HCT116 (cell line): ENCODE data around the gene TRAIP. TPM values are rescaled to one million over a fixed set of nuclear protein-coding genes. Genes with fewer than 3 reads are reported as not detected.

ENCODE experiments used
- ATAC-seq: fragments of 200-7000 bp; cut with Tn5 transposase; 2 replicates; pipeline ENCODE4 v1.9.1; 2020; ENCODE audit warnings: mild to moderate bottlenecking, moderate library complexity
- BruUV-seq: library from RNA; stranded (reverse); fragments of 400-500 nt; replicated peaks from 2 replicates; lab custom pipeline; 2021; lab: Mats Ljungman, UMichigan
- CTCF ChIA-PET: fragments of 300-600 bp; sonication (Branson Sonifier 250); formaldehyde crosslinking; loops from one replicate; lab custom pipeline; 2021; ENCODE audit warnings: antibody characterized with exemption; lab: Charles Lee
- POLR2A ChIA-PET: fragments of 300-600, 350-600 bp; sonication (Branson Sonifier 250); formaldehyde crosslinking; loops from one replicate; lab custom pipeline; 2021; ENCODE audit warnings: antibody characterized with exemption; lab: Charles Lee
- RAD21 ChIA-PET, 2 experiments: fragments of 300-600 bp; sonication (Branson Sonifier 250); formaldehyde crosslinking; loops; one replicate each; lab custom pipeline; 2023; ENCODE audit warnings: low total read pairs in 2 of 2; ENCODE audit not compliant: uncharacterized antibody in 2 of 2, unreplicated experiment in 2 of 2, low non-redundant PET in 1 of 2; lab: Charles Lee
- DNase-seq: peaks from one replicate; pipeline ENCODE4 v3.0.0-alpha.2; 2010; ENCODE audit warnings: low read depth, low spot score
- H2AFZ ChIP-seq: fragments of 200-600 bp; shearing (Covaris generic), sonication (generic); 2 replicates; pipeline ENCODE4 v1.6.1; 2017; ENCODE audit warnings: low read depth, mixed run types, mixed read lengths, antibody characterized with exemption, low read length; ENCODE audit not compliant: poor library complexity, severe bottlenecking
- H3K27ac ChIP-seq: 2 replicates; pipeline ENCODE4 v1.5.1; 2012; ENCODE audit warnings: low read depth, low read length
- H3K27me3 ChIP-seq: fragments of 200-600 bp; sonication (generic); 2 replicates; pipeline ENCODE4 v1.6.1; 2016; ENCODE audit warnings: mixed run types, low read length, mixed read lengths; ENCODE audit not compliant: insufficient read depth
- H3K36me3 ChIP-seq, 2 experiments: fragments of 200-500 bp in 1 of 2; fragments of 200-600 bp in 1 of 2; sonication (Bioruptor generic) in 1 of 2; sonication (generic) in 1 of 2; 2 replicates each; pipeline versions ENCODE4 v1.5.1 to v1.6.1; 2014 to 2016; ENCODE audit warnings: low read length in 2 of 2, inconsistent platforms in 1 of 2, mixed read lengths in 1 of 2, mixed run types in 1 of 2; ENCODE audit not compliant: insufficient read depth in 2 of 2, control insufficient read depth in 1 of 2
- H3K4me1 ChIP-seq, 2 experiments: fragments of 200-600 bp in 1 of 2; sonication (generic) in 1 of 2; 2 replicates each; pipeline versions ENCODE4 v1.5.1 to v1.6.1; 2012 to 2017; ENCODE audit warnings: low read length in 2 of 2, inconsistent platforms in 1 of 2, mild to moderate bottlenecking in 1 of 2, mixed read lengths in 1 of 2, mixed run types in 1 of 2, moderate library complexity in 1 of 2; ENCODE audit not compliant: insufficient read depth in 2 of 2, control insufficient read depth in 1 of 2
- H3K4me2 ChIP-seq: fragments of 200-600 bp; sonication (generic); 2 replicates; pipeline ENCODE4 v1.6.1; 2017; ENCODE audit warnings: mixed run types, low read length, mixed read lengths
- H3K4me3 ChIP-seq, 2 experiments: fragments of 200-600 bp in 1 of 2; sonication (generic) in 1 of 2; replicated peaks in 1 of 2; 2 replicates each; pipeline ENCODE4 v1.5.1; 2011 to 2016; ENCODE audit warnings: low read length in 2 of 2, control low read depth in 1 of 2, low read depth in 1 of 2, mild to moderate bottlenecking in 1 of 2, mixed read lengths in 1 of 2, mixed run types in 1 of 2
- H3K79me2 ChIP-seq: fragments of 200-600 bp; sonication (generic); 2 replicates; pipeline ENCODE4 v1.6.1; 2017; ENCODE audit warnings: mild to moderate bottlenecking, mixed run types, low read length, moderate library complexity, mixed read lengths; ENCODE audit not compliant: insufficient read depth
- H3K9ac ChIP-seq: fragments of 200-600 bp; sonication (generic); 2 replicates; pipeline ENCODE4 v1.6.1; 2016; ENCODE audit warnings: low read length, mixed read lengths
- H3K9me2 ChIP-seq: fragments of 200-600 bp; sonication (generic), shearing (Covaris generic); 2 replicates; pipeline ENCODE4 v1.6.1; 2017; ENCODE audit warnings: mixed run types, mild to moderate bottlenecking, moderate library complexity; ENCODE audit not compliant: insufficient read depth
- H3K9me3 ChIP-seq, 2 experiments: fragments of 200-500 bp in 1 of 2; fragments of 200-600 bp in 1 of 2; sonication (Bioruptor generic) in 1 of 2; sonication (generic) in 1 of 2; 2 replicates each; pipeline ENCODE4 v1.6.1; 2014 to 2017; ENCODE audit warnings: low read length in 2 of 2, mixed read lengths in 2 of 2, inconsistent platforms in 1 of 2, low read depth in 1 of 2, mild to moderate bottlenecking in 1 of 2, mixed run types in 1 of 2, moderate library complexity in 1 of 2; ENCODE audit not compliant: control insufficient read depth in 1 of 2, insufficient read depth in 1 of 2
- H4K20me1 ChIP-seq: fragments of 200-600 bp; sonication (generic), shearing (Covaris generic); 2 replicates; pipeline ENCODE4 v1.6.1; 2017; ENCODE audit warnings: mixed run types, mild to moderate bottlenecking, moderate library complexity; ENCODE audit not compliant: insufficient read depth
- CBX3 ChIP-seq: IDR thresholded peaks from 2 replicates; pipeline ENCODE4 v1.6.1; 2012; ENCODE audit warnings: low read depth
- CEBPB ChIP-seq: IDR thresholded peaks from 2 replicates; pipeline ENCODE4 v1.6.1; 2012; ENCODE audit warnings: low read depth
- EGR1 ChIP-seq: IDR thresholded peaks from 2 replicates; pipeline ENCODE4 v1.6.1; 2012; ENCODE audit warnings: low read depth
- EZH2 ChIP-seq: fragments of 200-600 bp; sonication (generic); IDR thresholded peaks from 2 replicates; pipeline ENCODE4 v1.6.1; 2017; ENCODE audit warnings: antibody characterized with exemption, mixed run types
- EZH2phosphoT487 ChIP-seq: fragments of 200-600 bp; IDR thresholded peaks from 2 replicates; pipeline ENCODE4 v1.6.1; 2018; ENCODE audit warnings: antibody characterized with exemption, borderline replicate concordance
- FOSL1 ChIP-seq: IDR thresholded peaks from 2 replicates; pipeline ENCODE4 v1.6.1; 2012; ENCODE audit warnings: low read depth
- JUND ChIP-seq: IDR thresholded peaks from 2 replicates; pipeline ENCODE4 v1.6.1; 2012
- RAD21 ChIP-seq: IDR thresholded peaks from 2 replicates; pipeline ENCODE4 v1.6.1; 2012; ENCODE audit warnings: low read depth, mild to moderate bottlenecking
- SIN3A ChIP-seq: IDR thresholded peaks from 2 replicates; pipeline ENCODE4 v1.6.1; 2012; ENCODE audit warnings: low read depth
- TCF7L2 ChIP-seq: IDR thresholded peaks from 2 replicates; pipeline ENCODE4 v1.7.0; 2011; ENCODE audit warnings: borderline replicate concordance, inconsistent platforms; ENCODE audit not compliant: insufficient read depth, insufficient read length; ENCODE audit errors: extremely low read depth
- ZFX ChIP-seq: fragments of 450-650 bp; IDR thresholded peaks from 2 replicates; pipeline ENCODE4 v1.6.1; 2017
- ZNF274 ChIP-seq: fragments of 200-500 bp; sonication (Bioruptor generic); IDR thresholded peaks from 2 replicates; pipeline ENCODE4 v1.6.1; 2014; ENCODE audit warnings: mild to moderate bottlenecking, low read depth, low read length, inconsistent platforms
- intact Hi-C: fragments of 100-400 bp; cut with micrococcal nuclease; formaldehyde crosslinking; loops from 2 replicates; pipeline ENCODE4 v1.10.0; 2022
- total RNA-seq: library from RNA; stranded (reverse); gene quantifications from one replicate; pipeline ENCODE4 v1.2.1, GENCODE V29; 2021; ENCODE audit not compliant: unreplicated experiment
- TF ChIP-seq, protein P1 (sequence below), 3 experiments: fragments of 200-600 bp in 1 of 3; sonication (generic) in 1 of 3; IDR thresholded peaks in 2 of 3; conservative IDR thresholded peaks in 1 of 3; 2 replicates each; pipeline ENCODE4 v1.5.1; 2012 to 2017; ENCODE audit warnings: low read depth in 2 of 3, low read length in 2 of 3, antibody characterized with exemption in 1 of 3, borderline replicate concordance in 1 of 3, control low read depth in 1 of 3, mild to moderate bottlenecking in 1 of 3, mixed read lengths in 1 of 3, mixed run types in 1 of 3, moderate library complexity in 1 of 3; ENCODE audit not compliant: insufficient read depth in 1 of 3
- TF ChIP-seq, protein P2 (sequence below): IDR thresholded peaks from 2 replicates; pipeline ENCODE4 v1.6.1; 2012
- TF ChIP-seq, protein P3 (sequence below): IDR thresholded peaks from 2 replicates; pipeline ENCODE4 v1.6.1; 2012
- TF ChIP-seq, protein P4 (sequence below): IDR thresholded peaks from 2 replicates; pipeline ENCODE4 v1.6.1; 2011; ENCODE audit warnings: mild to moderate bottlenecking, low read length, moderate library complexity; ENCODE audit not compliant: insufficient replicate concordance; ENCODE audit errors: extremely low read depth

The TRAIP gene
- total RNA-seq, 1 experiment from 2014 or later: 25.5 TPM

DNA sequence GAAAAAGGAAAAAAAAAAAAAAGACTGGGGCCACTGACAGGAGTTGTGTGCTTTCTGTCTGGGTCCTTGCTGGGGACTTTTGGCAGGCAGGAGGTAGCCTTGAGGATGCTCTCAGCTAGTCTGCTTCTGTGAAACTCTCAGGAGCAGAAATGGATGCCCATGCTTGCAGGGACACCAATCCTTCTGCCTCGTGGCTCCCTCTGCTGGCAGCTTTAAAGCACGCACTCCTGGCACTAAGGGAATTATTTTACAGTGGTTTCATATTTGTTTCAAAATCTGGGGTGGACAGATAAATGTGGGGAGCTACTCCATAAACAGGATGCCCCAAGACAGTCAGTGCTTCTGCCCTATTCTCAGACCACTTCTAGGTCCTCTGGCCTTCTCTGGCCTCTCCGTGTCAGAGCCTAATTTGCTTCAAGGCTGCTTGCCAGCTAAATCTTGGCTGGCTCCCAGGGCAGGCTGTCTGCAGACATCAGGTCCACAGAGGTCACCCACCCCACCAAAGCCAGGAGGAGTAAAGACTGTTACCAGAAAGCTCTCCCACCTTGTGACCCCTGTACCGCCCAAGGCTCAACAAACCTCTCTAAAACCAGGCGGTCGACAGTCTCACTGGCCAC, 17.1 kb downstream of the TRAIP start:
- Histone ChIP-seq H3K79me2 (no peaks in the 10 kb centered on the region), H3K9me3 (no peaks in the 10 kb centered on the region), H3K27me3 (no peaks in the 10 kb centered on the region), H3K4me3 (no peak overlapping the region), H3K9ac (no peak overlapping the region), H3K36me3 (peaks cover 5 to 28% of the 10 kb centered on the region in 2 experiments; a peak in 3 of 4 replicates), H3K4me2 (no peak overlapping the region), H3K9me2 (no peaks in the 10 kb centered on the region), H4K20me1 (no peaks in the 10 kb centered on the region; the same call in 1 of the 2 replicates), H3K4me1 (peaks cover 4 to 10% of the 10 kb centered on the region in 2 experiments; a peak in 1 of 4 replicates), H2AFZ (no peak overlapping the region), H3K27ac (no peak overlapping the region)
- DNase-seq (peak; percentile 44), ATAC-seq (peak; percentile 80)
- no TSS peak for BruUV-seq
- TF ChIP-seq FOSL1 (no peak), EZH2 (no peak), RAD21 (peak; percentile 89), ZFX (no peak)
- TF ChIP-seq, protein P1, sequence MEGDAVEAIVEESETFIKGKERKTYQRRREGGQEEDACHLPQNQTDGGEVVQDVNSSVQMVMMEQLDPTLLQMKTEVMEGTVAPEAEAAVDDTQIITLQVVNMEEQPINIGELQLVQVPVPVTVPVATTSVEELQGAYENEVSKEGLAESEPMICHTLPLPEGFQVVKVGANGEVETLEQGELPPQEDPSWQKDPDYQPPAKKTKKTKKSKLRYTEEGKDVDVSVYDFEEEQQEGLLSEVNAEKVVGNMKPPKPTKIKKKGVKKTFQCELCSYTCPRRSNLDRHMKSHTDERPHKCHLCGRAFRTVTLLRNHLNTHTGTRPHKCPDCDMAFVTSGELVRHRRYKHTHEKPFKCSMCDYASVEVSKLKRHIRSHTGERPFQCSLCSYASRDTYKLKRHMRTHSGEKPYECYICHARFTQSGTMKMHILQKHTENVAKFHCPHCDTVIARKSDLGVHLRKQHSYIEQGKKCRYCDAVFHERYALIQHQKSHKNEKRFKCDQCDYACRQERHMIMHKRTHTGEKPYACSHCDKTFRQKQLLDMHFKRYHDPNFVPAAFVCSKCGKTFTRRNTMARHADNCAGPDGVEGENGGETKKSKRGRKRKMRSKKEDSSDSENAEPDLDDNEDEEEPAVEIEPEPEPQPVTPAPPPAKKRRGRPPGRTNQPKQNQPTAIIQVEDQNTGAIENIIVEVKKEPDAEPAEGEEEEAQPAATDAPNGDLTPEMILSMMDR (IDR thresholded peaks at IDR 0.05 in 2 of 3, conservative IDR thresholded peaks at IDR 0.05 in 1 of 3; ENCODE audit: borderline replicate concordance in 1 of 3, insufficient read depth in 1 of 3, low read depth in 2 of 3, low read length in 2 of 3): peak; percentile 85 to 92 (median 89)
- ChIA-PET CTCF (interaction anchor here (0.6 to 2.2 kb wide), 15 partner anchors 8 to 302 kb away, joined by 3 to 34 read pairs (median 3); partner anchors contain the start of gene INKA1), RAD21 (interaction anchor here (1.0 to 1.9 kb wide), 4 partner anchors 36 to 300 kb away, joined by 3 to 9 read pairs (median 6); partner anchors contain the start of gene INKA1 (in 2 of the 2)), POLR2A (interaction anchor here (0.9 kb wide), 2 partner anchors 11 to 61 kb away, joined by 3 to 4 read pairs; no protein-coding TSS in a partner anchor)
- intact Hi-C loops: loop anchor here (1.0 to 5.0 kb wide), 4 partner anchors 37 to 300 kb away; partner anchors contain the start of gene GMPPB

DNA sequence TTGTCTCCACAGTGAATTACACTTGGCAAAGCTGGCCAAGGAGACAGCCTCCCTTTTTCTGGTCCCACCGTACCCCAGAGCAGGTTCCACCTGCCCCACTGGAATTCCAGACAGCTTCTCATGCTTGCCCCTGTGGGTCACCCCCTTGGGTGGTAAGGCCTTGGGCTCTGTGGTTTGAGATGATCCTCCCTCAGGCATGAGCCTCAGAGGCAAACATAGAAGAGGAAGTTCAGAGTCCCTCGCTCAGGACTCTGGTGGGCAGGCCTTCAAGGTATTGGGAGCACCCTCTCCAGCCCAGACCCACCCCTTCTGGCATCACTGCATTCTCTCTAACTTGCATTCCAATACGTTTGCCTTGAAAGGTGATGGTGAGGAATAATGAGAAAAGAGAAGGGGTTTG, 25.0 kb downstream of the TRAIP start:
- no peak overlapping the region for H3K4me2 ChIP-seq
- H4K20me1 ChIP-seq: no peaks in the 10 kb centered on the region
- H3K4me1 ChIP-seq: no peaks in the 10 kb centered on the region
- intact Hi-C loops: no loop called here
- BruUV-seq: no TSS peak
- no peak for DNase-seq
- H3K9me3 ChIP-seq: no peaks in the 10 kb centered on the region
- H3K9me2 ChIP-seq: no peaks in the 10 kb centered on the region
- H2AFZ ChIP-seq: no peak overlapping the region
- H3K27me3 ChIP-seq: no peaks in the 10 kb centered on the region
- no peak overlapping the region for H3K4me3 ChIP-seq
- peaks cover 12 to 34% of the 10 kb centered on the region in 2 experiments for H3K36me3 ChIP-seq
- no peak overlapping the region for H3K9ac ChIP-seq
- H3K27ac ChIP-seq: no peak overlapping the region
- RAD21 ChIA-PET: no interaction called here
- POLR2A ChIA-PET: no interaction called here
- CTCF ChIA-PET: interaction anchor here (2.2 kb wide), 1 partner anchor 29 kb away, joined by 7 read pairs; the partner anchor contains the start of gene INKA1
- ATAC-seq: no peak
- no peaks in the 10 kb centered on the region for H3K79me2 ChIP-seq
- TF ChIP-seq, protein P2, sequence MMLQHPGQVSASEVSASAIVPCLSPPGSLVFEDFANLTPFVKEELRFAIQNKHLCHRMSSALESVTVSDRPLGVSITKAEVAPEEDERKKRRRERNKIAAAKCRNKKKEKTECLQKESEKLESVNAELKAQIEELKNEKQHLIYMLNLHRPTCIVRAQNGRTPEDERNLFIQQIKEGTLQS: no peak
- TF ChIP-seq EZH2 (no peak), TCF7L2 (no peak), EZH2phosphoT487 (no peak), CBX3 (no peak), JUND (no peak), SIN3A (no peak), CEBPB (no peak), ZNF274 (no peak), EGR1 (no peak), ZFX (no peak)
- TF ChIP-seq, protein P3, sequence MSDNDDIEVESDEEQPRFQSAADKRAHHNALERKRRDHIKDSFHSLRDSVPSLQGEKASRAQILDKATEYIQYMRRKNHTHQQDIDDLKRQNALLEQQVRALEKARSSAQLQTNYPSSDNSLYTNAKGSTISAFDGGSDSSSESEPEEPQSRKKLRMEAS: no peak
- TF ChIP-seq, protein P4, sequence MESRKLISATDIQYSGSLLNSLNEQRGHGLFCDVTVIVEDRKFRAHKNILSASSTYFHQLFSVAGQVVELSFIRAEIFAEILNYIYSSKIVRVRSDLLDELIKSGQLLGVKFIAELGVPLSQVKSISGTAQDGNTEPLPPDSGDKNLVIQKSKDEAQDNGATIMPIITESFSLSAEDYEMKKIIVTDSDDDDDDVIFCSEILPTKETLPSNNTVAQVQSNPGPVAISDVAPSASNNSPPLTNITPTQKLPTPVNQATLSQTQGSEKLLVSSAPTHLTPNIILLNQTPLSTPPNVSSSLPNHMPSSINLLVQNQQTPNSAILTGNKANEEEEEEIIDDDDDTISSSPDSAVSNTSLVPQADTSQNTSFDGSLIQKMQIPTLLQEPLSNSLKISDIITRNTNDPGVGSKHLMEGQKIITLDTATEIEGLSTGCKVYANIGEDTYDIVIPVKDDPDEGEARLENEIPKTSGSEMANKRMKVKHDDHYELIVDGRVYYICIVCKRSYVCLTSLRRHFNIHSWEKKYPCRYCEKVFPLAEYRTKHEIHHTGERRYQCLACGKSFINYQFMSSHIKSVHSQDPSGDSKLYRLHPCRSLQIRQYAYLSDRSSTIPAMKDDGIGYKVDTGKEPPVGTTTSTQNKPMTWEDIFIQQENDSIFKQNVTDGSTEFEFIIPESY: no peak
